ENCODE results near the gene CTU1. TPM values are rescaled to one million over a fixed set of nuclear protein-coding genes. Genes with fewer than 3 reads are reported as not detected.

The CTU1 gene
- total RNA-seq, 2 experiments from 2014 or later = 10.6 to 11.1 TPM

- no peak overlapping the region for H3K4me3 Mint-ChIP-seq
- ChIA-PET POLR2A (interaction anchor here (0.6 kb wide), 1 partner anchor 54 kb away, joined by 3 read pairs; no protein-coding TSS in a partner anchor), CTCF (no interaction called here)
- H3K36me3 Mint-ChIP-seq (ENCODE audit: low read depth) = no peaks in the 10 kb centered on the region
- DNase-seq (no peak), ATAC-seq (no peak)
- H3K4me1 Mint-ChIP-seq (ENCODE audit: low read depth) = no peaks in the 10 kb centered on the region
- no peak overlapping the region for H3K27ac Mint-ChIP-seq
- TF ChIP-seq CTCF (IDR thresholded peaks at IDR 0.05) = no peak
- H3K9me3 Mint-ChIP-seq = no peaks in the 10 kb centered on the region
- H3K27me3 Mint-ChIP-seq = peaks cover 24% of the 10 kb centered on the region
- intact Hi-C loops (cut with micrococcal nuclease) = no loop called here
Observed at GRCh38 chr19:51059715-51060114, 48.5 kb downstream of the CTU1 start.

GRCh38 chr19:51055866-51056265 lies 52.3 kb downstream of the CTU1 start:
- Mint-ChIP-seq H3K9me3 (no peaks in the 10 kb centered on the region), H3K27ac (no peak overlapping the region), H3K36me3 (ENCODE audit: low read depth) (no peaks in the 10 kb centered on the region), H3K4me3 (no peak overlapping the region), H3K4me1 (ENCODE audit: low read depth) (no peaks in the 10 kb centered on the region), H3K27me3 (peaks cover 19% of the 10 kb centered on the region)
- TF ChIP-seq CTCF (IDR thresholded peaks at IDR 0.05) = no peak
- ChIA-PET CTCF (no interaction called here), POLR2A (no interaction called here)
- no peak for DNase-seq
- no peak for ATAC-seq
- intact Hi-C loops (cut with micrococcal nuclease) = no loop called here

Other genes starting within 250 kb of the CTU1 start
- gene KLK2, start 235.0 kb downstream of the CTU1 start, total RNA-seq = under 1 TPM; 0.51 to 0.90 TPM
- not detected for gene KLK4, start 197.0 kb downstream of the CTU1 start, total RNA-seq
- gene KLK5, start 155.4 kb downstream of the CTU1 start, total RNA-seq = not detected
- gene KLK6, start 138.8 kb downstream of the CTU1 start, total RNA-seq = not detected
- gene KLK7, start 124.5 kb downstream of the CTU1 start, total RNA-seq = not detected
- gene KLK8, start 106.8 kb downstream of the CTU1 start, total RNA-seq = not detected
- not detected for gene KLK10, start 88.7 kb downstream of the CTU1 start, total RNA-seq
- gene KLK11, start 81.8 kb downstream of the CTU1 start, total RNA-seq = not detected
- gene KLK12, start 73.4 kb downstream of the CTU1 start, total RNA-seq = not detected
- gene KLK13, start 43.3 kb downstream of the CTU1 start, total RNA-seq = not detected
- under 1 TPM; 0.32 to 0.43 TPM for gene KLK14, start 25.5 kb downstream of the CTU1 start, total RNA-seq
- under 1 TPM; 0.40 to 0.65 TPM for gene SIGLEC9, start 16.5 kb upstream of the CTU1 start, total RNA-seq
- gene SIGLEC7, start 33.9 kb upstream of the CTU1 start, total RNA-seq = not detected
- under 1 TPM in 1 of 2 experiments, not detected in 1; 0.54 TPM for gene CD33, start 116.7 kb upstream of the CTU1 start, total RNA-seq
- gene SIGLECL1, start 142.7 kb upstream of the CTU1 start, total RNA-seq = not detected
- gene IGLON5, start 203.2 kb upstream of the CTU1 start, total RNA-seq = under 1 TPM; 0.16 to 0.23 TPM
- 1 to 10 TPM; 3.6 to 3.7 TPM for gene VSIG10L, start 233.7 kb upstream of the CTU1 start, total RNA-seq